Omental fat pad (tissue), 4 donors: ENCODE data around the gene TXNL1. TPM values are rescaled to one million over a fixed set of nuclear protein-coding genes. Genes with fewer than 3 reads are reported as not detected.
"Not testable (repeated sequence)": the region's sequence is repeated elsewhere in the genome, so short reads cannot be mapped to it uniquely, and the experiment has no call there.

Source experiments
- ATAC-seq: fragments of 150-250 bp; one replicate; pipeline ENCODE4 v1.9.1; 2016; ENCODE audit warnings: mild to moderate bottlenecking, moderate library complexity; ENCODE audit not compliant: low FRiP score
- DNase-seq: peaks from one replicate; pipeline ENCODE4 v3.0.0-alpha.2; 2019; ENCODE audit warnings: low spot score
- CTCF ChIP-seq, 3 donors: fragments of 450-650 bp; IDR thresholded peaks; one replicate each; pipeline ENCODE4 v1.5.1; 2016 to 2017; ENCODE audit warnings: antibody characterized with exemption in 3 of 3, mild to moderate bottlenecking in 3 of 3, moderate library complexity in 2 of 3
- total RNA-seq, 4 donors: library from RNA; depleted of rRNA; stranded (reverse); fragments of >200 nt; gene quantifications; one replicate each; pipeline ENCODE4 v1.1.0, GENCODE V29; 2016

Gene TXNL1
- total RNA-seq, 4 donors from 2014 or later, result 31.4 to 47.4 (median 41.1) TPM

GRCh38 chr18:56662902-56663301 lies 24.5 kb upstream of the TXNL1 start:
- no peak for TF ChIP-seq CTCF (IDR thresholded peaks at IDR 0.05)
- no peak for DNase-seq
- no peak for ATAC-seq

GRCh38 chr18:56662502-56662901 lies 24.1 kb upstream of the TXNL1 start:
- TF ChIP-seq CTCF (IDR thresholded peaks at IDR 0.05), result no peak
- DNase-seq (no peak), ATAC-seq (no peak)

GRCh38 chr18:56662063-56662408 lies 23.6 kb upstream of the TXNL1 start:
- ATAC-seq, result no peak
- DNase-seq, result no peak
- no peak for TF ChIP-seq CTCF (IDR thresholded peaks at IDR 0.05)

GRCh38 chr18:56661360-56662062 lies 23.1 kb upstream of the TXNL1 start:
- ATAC-seq (no peak), DNase-seq (no peak)
- no peak for TF ChIP-seq CTCF (IDR thresholded peaks at IDR 0.05)

- DNase-seq, result no peak
- no peak for TF ChIP-seq CTCF (IDR thresholded peaks at IDR 0.05)
- no peak for ATAC-seq
Observed at GRCh38 chr18:56660655-56661054, 22.3 kb upstream of the TXNL1 start.

GRCh38 chr18:56659111-56659510 lies 20.7 kb upstream of the TXNL1 start:
- DNase-seq, result no peak
- no peak for ATAC-seq
- no peak for TF ChIP-seq CTCF (IDR thresholded peaks at IDR 0.05)

- no peak for ATAC-seq
- no peak for TF ChIP-seq CTCF (IDR thresholded peaks at IDR 0.05)
- DNase-seq, result no peak
Observed at GRCh38 chr18:56658261-56658660, 19.9 kb upstream of the TXNL1 start.

GRCh38 chr18:56654280-56654679 lies 15.9 kb upstream of the TXNL1 start:
- not testable (repeated sequence) for DNase-seq, ATAC-seq
